Neural cell (in vitro differentiated cells): ENCODE data around the gene MAP3K5. TPM values are rescaled to one million over a fixed set of nuclear protein-coding genes. Genes with fewer than 3 reads are reported as not detected.

ENCODE experiments used
- H2AFZ ChIP-seq: fragments of 200-600, 300-800 bp; sonication (generic), shearing (Covaris generic); 2 replicates; pipeline ENCODE4 v1.6.0; 2014; ENCODE audit warnings: low read depth, mild to moderate bottlenecking, antibody characterized with exemption, low read length, moderate library complexity
- H3F3A ChIP-seq: fragments of 200-600 bp; shearing (Covaris generic); 2 replicates; pipeline ENCODE4 v1.6.1; 2016; ENCODE audit warnings: mild to moderate bottlenecking, moderate library complexity, mixed read lengths, antibody characterized with exemption, low read length; ENCODE audit not compliant: insufficient read depth, poor library complexity, severe bottlenecking
- H3K27ac ChIP-seq: fragments of 200-600, 300-800 bp; sonication (generic), shearing (Covaris generic); 2 replicates; pipeline ENCODE4 v1.5.1; 2014; ENCODE audit warnings: mild to moderate bottlenecking, low read length, moderate library complexity
- H3K27me3 ChIP-seq: fragments of 300-800, 200-600 bp; sonication (generic), shearing (Covaris generic); 2 replicates; pipeline ENCODE4 v1.6.0; 2014; ENCODE audit warnings: mild to moderate bottlenecking, low read depth, low read length, moderate library complexity; ENCODE audit not compliant: insufficient read depth
- H3K36me3 ChIP-seq: fragments of 300-800, 200-600 bp; sonication (generic), shearing (Covaris generic); 2 replicates; pipeline ENCODE4 v1.5.1; 2014; ENCODE audit warnings: mild to moderate bottlenecking, antibody characterized with exemption, low read length, moderate library complexity; ENCODE audit not compliant: insufficient read depth
- H3K4me2 ChIP-seq: fragments of 300-800, 200-600 bp; sonication (generic), shearing (Covaris generic); 2 replicates; pipeline ENCODE4 v1.6.0; 2014; ENCODE audit warnings: mild to moderate bottlenecking, low read length
- H3K4me3 ChIP-seq: fragments of 300-800, 200-600 bp; sonication (generic), shearing (Covaris generic); 2 replicates; pipeline ENCODE4 v1.5.1; 2014; ENCODE audit warnings: mild to moderate bottlenecking, low read length, moderate library complexity
- H3K79me2 ChIP-seq: fragments of 200-600 bp; shearing (Covaris generic); replicated peaks from 2 replicates; pipeline ENCODE4 v1.6.0; 2014; ENCODE audit warnings: mild to moderate bottlenecking, low read length, moderate library complexity; ENCODE audit not compliant: insufficient read depth
- H3K9ac ChIP-seq: fragments of 300-800, 200-600 bp; sonication (generic), shearing (Covaris generic); 2 replicates; pipeline ENCODE4 v1.6.1; 2016; ENCODE audit warnings: mild to moderate bottlenecking, low read length, mixed read lengths
- H3K9me2 ChIP-seq: fragments of 200-600 bp; shearing (Covaris generic); 2 replicates; pipeline ENCODE4 v1.6.1; 2016; ENCODE audit warnings: mild to moderate bottlenecking, low read length, mixed read lengths; ENCODE audit not compliant: insufficient read depth
- H3K9me3 ChIP-seq: fragments of 200-600, 300-800 bp; sonication (generic), shearing (Covaris generic); 2 replicates; pipeline ENCODE4 v1.6.1; 2016; ENCODE audit warnings: mild to moderate bottlenecking, mixed run types, low read length, moderate library complexity, mixed read lengths
- H4K20me1 ChIP-seq: fragments of 200-600 bp; shearing (Covaris generic); 2 replicates; pipeline ENCODE4 v1.6.1; 2016; ENCODE audit warnings: mild to moderate bottlenecking, mixed run types; ENCODE audit not compliant: insufficient read depth
- EP300 ChIP-seq: fragments of 450-650 bp; conservative IDR thresholded peaks from 2 replicates; pipeline ENCODE4 v1.6.1; 2014; ENCODE audit warnings: antibody characterized with exemption, mild to moderate bottlenecking, moderate library complexity; ENCODE audit not compliant: poor library complexity, severe bottlenecking
- EZH2 ChIP-seq: fragments of 200-600, 300-800 bp; shearing (Covaris generic), sonication (generic); IDR thresholded peaks from 2 replicates; pipeline ENCODE4 v1.6.1; 2014; ENCODE audit warnings: antibody characterized with exemption, low read length, borderline replicate concordance, mild to moderate bottlenecking; ENCODE audit not compliant: insufficient read depth, poor library complexity, severe bottlenecking
- MXI1 ChIP-seq: fragments of 450-650 bp; conservative IDR thresholded peaks from 2 replicates; pipeline ENCODE4 v1.6.1; 2014; ENCODE audit warnings: antibody characterized with exemption, mild to moderate bottlenecking; ENCODE audit not compliant: poor library complexity, severe bottlenecking
- POLR2AphosphoS5 ChIP-seq: IDR thresholded peaks from 2 replicates; pipeline ENCODE4 v1.6.1; 2012
- RAD21 ChIP-seq: fragments of 450-650 bp; conservative IDR thresholded peaks from 2 replicates; pipeline ENCODE4 v1.6.1; 2014; ENCODE audit warnings: antibody characterized with exemption, mild to moderate bottlenecking, moderate library complexity
- SMC3 ChIP-seq: fragments of 450-650 bp; conservative IDR thresholded peaks from 2 replicates; pipeline ENCODE4 v1.6.1; 2014; ENCODE audit warnings: antibody characterized with exemption, mild to moderate bottlenecking, moderate library complexity; ENCODE audit not compliant: poor library complexity
- TAF1 ChIP-seq: IDR thresholded peaks from 2 replicates; pipeline ENCODE4 v1.6.1; 2012; ENCODE audit warnings: low read depth
- polyA plus RNA-seq: library from polyadenylated mRNA; depleted of rRNA; stranded (reverse); fragments of >200 nt; gene quantifications from 2 replicates; pipeline ENCODE4 v1.2.3, GENCODE V29; 2014
- TF ChIP-seq, protein P1 (sequence below): IDR thresholded peaks from 2 replicates; pipeline ENCODE4 v1.6.1; 2012; ENCODE audit warnings: borderline replicate concordance
- TF ChIP-seq, protein P2 (sequence below): fragments of 450-650 bp; IDR thresholded peaks from 2 replicates; pipeline ENCODE4 v1.5.1; 2014; ENCODE audit warnings: antibody characterized with exemption, mild to moderate bottlenecking, moderate library complexity; ENCODE audit not compliant: poor library complexity, severe bottlenecking

MAP3K5 gene
- polyA plus RNA-seq, 1 donor from 2014 or later = 2.0 TPM

- no peaks in the 10 kb centered on the region for H3K36me3 ChIP-seq
- no peaks in the 10 kb centered on the region for H3K27me3 ChIP-seq
- H3K9me3 ChIP-seq = no peaks in the 10 kb centered on the region
- no peak overlapping the region for H2AFZ ChIP-seq
- no peak overlapping the region for H3K9ac ChIP-seq
- TF ChIP-seq RAD21 (no peak), EZH2 (no peak), SMC3 (no peak), MXI1 (no peak), TAF1 (no peak), EP300 (no peak), POLR2AphosphoS5 (no peak)
- TF ChIP-seq, protein P1, sequence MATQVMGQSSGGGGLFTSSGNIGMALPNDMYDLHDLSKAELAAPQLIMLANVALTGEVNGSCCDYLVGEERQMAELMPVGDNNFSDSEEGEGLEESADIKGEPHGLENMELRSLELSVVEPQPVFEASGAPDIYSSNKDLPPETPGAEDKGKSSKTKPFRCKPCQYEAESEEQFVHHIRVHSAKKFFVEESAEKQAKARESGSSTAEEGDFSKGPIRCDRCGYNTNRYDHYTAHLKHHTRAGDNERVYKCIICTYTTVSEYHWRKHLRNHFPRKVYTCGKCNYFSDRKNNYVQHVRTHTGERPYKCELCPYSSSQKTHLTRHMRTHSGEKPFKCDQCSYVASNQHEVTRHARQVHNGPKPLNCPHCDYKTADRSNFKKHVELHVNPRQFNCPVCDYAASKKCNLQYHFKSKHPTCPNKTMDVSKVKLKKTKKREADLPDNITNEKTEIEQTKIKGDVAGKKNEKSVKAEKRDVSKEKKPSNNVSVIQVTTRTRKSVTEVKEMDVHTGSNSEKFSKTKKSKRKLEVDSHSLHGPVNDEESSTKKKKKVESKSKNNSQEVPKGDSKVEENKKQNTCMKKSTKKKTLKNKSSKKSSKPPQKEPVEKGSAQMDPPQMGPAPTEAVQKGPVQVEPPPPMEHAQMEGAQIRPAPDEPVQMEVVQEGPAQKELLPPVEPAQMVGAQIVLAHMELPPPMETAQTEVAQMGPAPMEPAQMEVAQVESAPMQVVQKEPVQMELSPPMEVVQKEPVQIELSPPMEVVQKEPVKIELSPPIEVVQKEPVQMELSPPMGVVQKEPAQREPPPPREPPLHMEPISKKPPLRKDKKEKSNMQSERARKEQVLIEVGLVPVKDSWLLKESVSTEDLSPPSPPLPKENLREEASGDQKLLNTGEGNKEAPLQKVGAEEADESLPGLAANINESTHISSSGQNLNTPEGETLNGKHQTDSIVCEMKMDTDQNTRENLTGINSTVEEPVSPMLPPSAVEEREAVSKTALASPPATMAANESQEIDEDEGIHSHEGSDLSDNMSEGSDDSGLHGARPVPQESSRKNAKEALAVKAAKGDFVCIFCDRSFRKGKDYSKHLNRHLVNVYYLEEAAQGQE = no peak
- H3K4me3 ChIP-seq = no peak overlapping the region
- H3K79me2 ChIP-seq = no peaks in the 10 kb centered on the region
- H3K9me2 ChIP-seq = no peaks in the 10 kb centered on the region
- no peak overlapping the region for H3K4me2 ChIP-seq
- no peaks in the 10 kb centered on the region for H4K20me1 ChIP-seq
- no peak overlapping the region for H3K27ac ChIP-seq
- no peaks in the 10 kb centered on the region for H3F3A ChIP-seq
These were observed 38.7 kb downstream of the MAP3K5 start for GRCh38 chr6:136753624-136754023.

DNA sequence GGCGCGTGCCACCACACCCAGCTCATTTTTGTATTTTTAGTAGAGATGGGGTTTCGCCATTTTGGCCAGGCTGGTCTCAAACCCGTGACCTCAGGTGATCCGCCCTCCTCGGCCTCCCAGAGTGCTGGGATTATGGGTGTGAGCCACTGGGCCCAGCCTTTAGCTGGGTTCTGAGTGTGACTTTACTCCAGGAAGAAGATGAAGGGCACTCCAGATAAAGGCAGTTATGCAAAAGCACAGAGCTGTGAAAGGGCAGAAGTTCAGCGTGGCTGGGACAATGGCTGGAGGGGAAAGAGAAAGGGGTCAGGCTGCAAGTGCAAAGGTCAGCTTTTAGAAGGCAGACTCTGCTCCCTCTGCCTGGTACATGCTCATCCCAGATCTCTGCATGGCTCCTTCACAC, 39.7 kb downstream of the MAP3K5 start:
- Histone ChIP-seq H3K36me3 (no peaks in the 10 kb centered on the region), H3K79me2 (no peaks in the 10 kb centered on the region), H4K20me1 (no peaks in the 10 kb centered on the region), H3K27ac (no peak overlapping the region), H3F3A (no peaks in the 10 kb centered on the region), H3K9ac (no peak overlapping the region), H2AFZ (no peak overlapping the region), H3K9me2 (no peaks in the 10 kb centered on the region), H3K4me2 (no peak overlapping the region), H3K9me3 (no peaks in the 10 kb centered on the region), H3K4me3 (no peak overlapping the region), H3K27me3 (no peaks in the 10 kb centered on the region)
- no peak for TF ChIP-seq POLR2AphosphoS5
- TF ChIP-seq TAF1 = no peak
- TF ChIP-seq MXI1 = no peak
- no peak for TF ChIP-seq SMC3
- TF ChIP-seq RAD21 = no peak
- TF ChIP-seq EZH2 = no peak
- TF ChIP-seq EP300 = no peak
- TF ChIP-seq, protein P2, sequence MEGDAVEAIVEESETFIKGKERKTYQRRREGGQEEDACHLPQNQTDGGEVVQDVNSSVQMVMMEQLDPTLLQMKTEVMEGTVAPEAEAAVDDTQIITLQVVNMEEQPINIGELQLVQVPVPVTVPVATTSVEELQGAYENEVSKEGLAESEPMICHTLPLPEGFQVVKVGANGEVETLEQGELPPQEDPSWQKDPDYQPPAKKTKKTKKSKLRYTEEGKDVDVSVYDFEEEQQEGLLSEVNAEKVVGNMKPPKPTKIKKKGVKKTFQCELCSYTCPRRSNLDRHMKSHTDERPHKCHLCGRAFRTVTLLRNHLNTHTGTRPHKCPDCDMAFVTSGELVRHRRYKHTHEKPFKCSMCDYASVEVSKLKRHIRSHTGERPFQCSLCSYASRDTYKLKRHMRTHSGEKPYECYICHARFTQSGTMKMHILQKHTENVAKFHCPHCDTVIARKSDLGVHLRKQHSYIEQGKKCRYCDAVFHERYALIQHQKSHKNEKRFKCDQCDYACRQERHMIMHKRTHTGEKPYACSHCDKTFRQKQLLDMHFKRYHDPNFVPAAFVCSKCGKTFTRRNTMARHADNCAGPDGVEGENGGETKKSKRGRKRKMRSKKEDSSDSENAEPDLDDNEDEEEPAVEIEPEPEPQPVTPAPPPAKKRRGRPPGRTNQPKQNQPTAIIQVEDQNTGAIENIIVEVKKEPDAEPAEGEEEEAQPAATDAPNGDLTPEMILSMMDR = no peak
- TF ChIP-seq, protein P1 = no peak
